GM12801 (cell line): ENCODE data around the gene APOBEC4.

ENCODE experiments used
- CTCF ChIP-seq: IDR thresholded peaks from one replicate; pipeline ENCODE4 v1.5.1; 2011; ENCODE audit warnings: control low read depth; ENCODE audit not compliant: insufficient read length; ENCODE audit errors: extremely low read depth

APOBEC4 gene

GRCh38 chr1:183632114-183632513, 21.0 kb downstream of the APOBEC4 start:
- no peak for TF ChIP-seq CTCF

GRCh38 chr1:183630748-183631147, 22.4 kb downstream of the APOBEC4 start:
- no peak for TF ChIP-seq CTCF

- TF ChIP-seq CTCF, result no peak
Observed at GRCh38 chr1:183628537-183628936, 24.6 kb downstream of the APOBEC4 start.

- no peak for TF ChIP-seq CTCF
Observed at GRCh38 chr1:183622884-183623785, 30.0 kb downstream of the APOBEC4 start.

GRCh38 chr1:183622013-183622412, 31.1 kb downstream of the APOBEC4 start:
- no peak for TF ChIP-seq CTCF

- TF ChIP-seq CTCF, result no peak
Observed at GRCh38 chr1:183620311-183620710, 32.8 kb downstream of the APOBEC4 start.

GRCh38 chr1:183619781-183620180, 33.3 kb downstream of the APOBEC4 start:
- no peak for TF ChIP-seq CTCF

- no peak for TF ChIP-seq CTCF
Observed at GRCh38 chr1:183612407-183612806, 40.7 kb downstream of the APOBEC4 start.
